ENCODE results near the gene GSPT1.

- TF ChIP-seq POLR2A (IDR thresholded peaks at IDR 0.05) = no peak
- TF ChIP-seq CTCF (IDR thresholded peaks at IDR 0.05) = no peak
These were observed 80.4 kb downstream of the GSPT1 start for GRCh38 chr16:11835309-11835708.

All from Peyer's patch (tissue), 4 donors.